ENCODE data around the gene PAPPA. TPM values are rescaled to one million over a fixed set of nuclear protein-coding genes. Genes with fewer than 3 reads are reported as not detected.

Gene PAPPA
- total RNA-seq, 2 experiments from 2014 or later = not detected

DNA sequence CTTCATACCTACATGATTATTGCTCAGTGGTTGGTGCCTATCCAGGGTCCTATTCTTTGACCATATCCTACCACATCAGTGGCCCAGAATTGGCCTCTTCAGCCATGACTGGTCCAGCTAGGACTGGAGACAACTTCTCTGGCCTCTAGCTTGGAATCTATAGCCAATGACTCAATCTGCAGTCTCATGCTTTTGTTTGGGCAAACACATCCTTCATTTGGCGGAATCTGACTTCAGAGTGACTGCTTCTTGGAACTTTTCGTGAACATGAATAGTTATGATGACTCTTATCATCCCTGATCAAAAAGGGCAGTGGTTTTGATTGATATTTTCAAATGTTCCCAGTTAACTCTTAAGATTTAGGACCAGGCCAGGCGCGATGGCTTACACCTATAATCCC is 134.1 kb downstream of the PAPPA start:
- Mint-ChIP-seq H3K9me3 (ENCODE audit: low read depth) (no peaks in the 10 kb centered on the region), H3K27me3 (peaks cover 2% of the 10 kb centered on the region), H3K27ac (no peak overlapping the region), H3K36me3 (ENCODE audit: low read depth) (no peaks in the 10 kb centered on the region), H3K4me3 (no peak overlapping the region), H3K4me1 (no peaks in the 10 kb centered on the region)
- DNase-seq = no peak
- intact Hi-C loops (cut with DNase I, micrococcal nuclease) = no loop called here
- ChIA-PET CTCF (no interaction called here), POLR2A (no interaction called here)
- no peak for ATAC-seq

- Mint-ChIP-seq H3K27me3 (peaks cover 2% of the 10 kb centered on the region), H3K9me3 (ENCODE audit: low read depth) (no peaks in the 10 kb centered on the region), H3K4me1 (no peaks in the 10 kb centered on the region), H3K4me3 (no peak overlapping the region), H3K36me3 (ENCODE audit: low read depth) (no peaks in the 10 kb centered on the region), H3K27ac (no peak overlapping the region)
- intact Hi-C loops (cut with DNase I, micrococcal nuclease) = no loop called here
- no peak for ATAC-seq
- DNase-seq = no peak
- POLR2A ChIA-PET = no interaction called here
- CTCF ChIA-PET = interaction anchor here (0.6 kb wide), 1 partner anchor 158 kb away, joined by 3 read pairs; no protein-coding TSS in a partner anchor
Observed at GRCh38 chr9:116288658-116289057, 135.1 kb downstream of the PAPPA start.

GRCh38 chr9:116297346-116297745 is 143.8 kb downstream of the PAPPA start:
- no peak overlapping the region for H3K4me3 Mint-ChIP-seq
- DNase-seq (no peak), ATAC-seq (no peak)
- H3K27me3 Mint-ChIP-seq = peaks cover 4% of the 10 kb centered on the region
- CTCF ChIA-PET = no interaction called here
- H3K4me1 Mint-ChIP-seq = no peaks in the 10 kb centered on the region
- H3K9me3 Mint-ChIP-seq (ENCODE audit: low read depth) = no peaks in the 10 kb centered on the region
- no peak overlapping the region for H3K27ac Mint-ChIP-seq
- intact Hi-C loops (cut with DNase I, micrococcal nuclease) = no loop called here
- POLR2A ChIA-PET = no interaction called here
- no peaks in the 10 kb centered on the region for H3K36me3 Mint-ChIP-seq (ENCODE audit: low read depth)

DNA sequence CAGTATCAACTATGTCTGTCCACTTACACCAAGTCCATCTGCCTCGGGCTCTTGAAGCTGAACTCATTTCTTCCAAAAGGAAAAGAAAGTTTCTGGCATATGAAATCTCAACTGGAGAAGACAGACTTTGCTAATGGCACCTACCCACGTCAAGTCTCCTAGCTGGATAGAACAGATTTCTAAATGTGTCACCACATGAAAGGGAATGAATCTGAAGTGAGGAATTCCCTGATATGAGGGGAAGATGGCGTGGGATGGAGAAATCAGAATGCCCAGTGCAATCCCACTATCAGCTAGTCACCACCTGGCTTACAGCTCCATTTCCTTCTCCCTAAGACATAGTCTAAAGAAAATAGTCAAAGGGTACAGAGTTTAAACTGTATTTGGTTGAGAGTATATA is 144.7 kb downstream of the PAPPA start:
- POLR2A ChIA-PET = no interaction called here
- intact Hi-C loops (cut with DNase I, micrococcal nuclease) = no loop called here
- ATAC-seq = no peak
- Mint-ChIP-seq H3K4me3 (no peak overlapping the region), H3K27me3 (peaks cover 4% of the 10 kb centered on the region), H3K9me3 (ENCODE audit: low read depth) (no peaks in the 10 kb centered on the region), H3K4me1 (no peaks in the 10 kb centered on the region), H3K36me3 (ENCODE audit: low read depth) (no peaks in the 10 kb centered on the region), H3K27ac (no peak overlapping the region)
- no peak for DNase-seq
- CTCF ChIA-PET = no interaction called here

GRCh38 chr9:116298878-116299391 is 145.3 kb downstream of the PAPPA start:
- no peaks in the 10 kb centered on the region for H3K36me3 Mint-ChIP-seq (ENCODE audit: low read depth)
- intact Hi-C loops (cut with DNase I, micrococcal nuclease) = no loop called here
- DNase-seq (no peak), ATAC-seq (no peak)
- no peaks in the 10 kb centered on the region for H3K9me3 Mint-ChIP-seq (ENCODE audit: low read depth)
- POLR2A ChIA-PET = no interaction called here
- H3K27me3 Mint-ChIP-seq = peaks cover 4% of the 10 kb centered on the region
- no peaks in the 10 kb centered on the region for H3K4me1 Mint-ChIP-seq
- CTCF ChIA-PET = interaction anchor here (0.6 kb wide), 1 partner anchor 121 kb away, joined by 3 read pairs; no protein-coding TSS in a partner anchor
- no peak overlapping the region for H3K27ac Mint-ChIP-seq
- no peak overlapping the region for H3K4me3 Mint-ChIP-seq

- H3K27me3 Mint-ChIP-seq = peaks cover 9% of the 10 kb centered on the region
- ATAC-seq = no peak
- no peak for DNase-seq
- intact Hi-C loops (cut with DNase I, micrococcal nuclease) = no loop called here
- H3K9me3 Mint-ChIP-seq (ENCODE audit: low read depth) = no peaks in the 10 kb centered on the region
- no peaks in the 10 kb centered on the region for H3K36me3 Mint-ChIP-seq (ENCODE audit: low read depth)
- no peaks in the 10 kb centered on the region for H3K4me1 Mint-ChIP-seq
- no peak overlapping the region for H3K27ac Mint-ChIP-seq
- POLR2A ChIA-PET = no interaction called here
- H3K4me3 Mint-ChIP-seq = no peak overlapping the region
- CTCF ChIA-PET = no interaction called here
Observed at GRCh38 chr9:116300360-116300870, 146.8 kb downstream of the PAPPA start.

GRCh38 chr9:116303270-116303669 is 149.7 kb downstream of the PAPPA start:
- ATAC-seq (no peak), DNase-seq (no peak)
- Mint-ChIP-seq H3K9me3 (ENCODE audit: low read depth) (no peaks in the 10 kb centered on the region), H3K4me3 (no peak overlapping the region), H3K36me3 (ENCODE audit: low read depth) (no peaks in the 10 kb centered on the region), H3K27me3 (peaks cover 6% of the 10 kb centered on the region), H3K4me1 (no peaks in the 10 kb centered on the region), H3K27ac (no peak overlapping the region)
- ChIA-PET POLR2A (no interaction called here), CTCF (interaction anchor here (0.6 kb wide), 1 partner anchor 447 kb away, joined by 3 read pairs; no protein-coding TSS in a partner anchor)
- intact Hi-C loops (cut with DNase I, micrococcal nuclease) = no loop called here

GRCh38 chr9:116303886-116304538 is 150.4 kb downstream of the PAPPA start:
- intact Hi-C loops (cut with DNase I, micrococcal nuclease) = no loop called here
- H3K36me3 Mint-ChIP-seq (ENCODE audit: low read depth) = no peaks in the 10 kb centered on the region
- no peak overlapping the region for H3K4me3 Mint-ChIP-seq
- peaks cover 6% of the 10 kb centered on the region for H3K27me3 Mint-ChIP-seq
- H3K27ac Mint-ChIP-seq = no peak overlapping the region
- H3K9me3 Mint-ChIP-seq (ENCODE audit: low read depth) = no peaks in the 10 kb centered on the region
- ChIA-PET CTCF (interaction anchor here (0.6 kb wide), 1 partner anchor 446 kb away, joined by 3 read pairs; no protein-coding TSS in a partner anchor), POLR2A (no interaction called here)
- ATAC-seq = no peak
- no peak for DNase-seq
- H3K4me1 Mint-ChIP-seq = no peaks in the 10 kb centered on the region

GRCh38 chr9:116304761-116305160 is 151.2 kb downstream of the PAPPA start:
- ChIA-PET CTCF (no interaction called here), POLR2A (interaction anchor here (0.6 kb wide), 1 partner anchor 304 kb away, joined by 3 read pairs; no protein-coding TSS in a partner anchor)
- no peaks in the 10 kb centered on the region for H3K36me3 Mint-ChIP-seq (ENCODE audit: low read depth)
- H3K27me3 Mint-ChIP-seq = peaks cover 6% of the 10 kb centered on the region
- no peak overlapping the region for H3K4me3 Mint-ChIP-seq
- H3K9me3 Mint-ChIP-seq (ENCODE audit: low read depth) = no peaks in the 10 kb centered on the region
- no peak overlapping the region for H3K27ac Mint-ChIP-seq
- DNase-seq = no peak
- intact Hi-C loops (cut with DNase I, micrococcal nuclease) = no loop called here
- no peaks in the 10 kb centered on the region for H3K4me1 Mint-ChIP-seq
- ATAC-seq = no peak

DNA sequence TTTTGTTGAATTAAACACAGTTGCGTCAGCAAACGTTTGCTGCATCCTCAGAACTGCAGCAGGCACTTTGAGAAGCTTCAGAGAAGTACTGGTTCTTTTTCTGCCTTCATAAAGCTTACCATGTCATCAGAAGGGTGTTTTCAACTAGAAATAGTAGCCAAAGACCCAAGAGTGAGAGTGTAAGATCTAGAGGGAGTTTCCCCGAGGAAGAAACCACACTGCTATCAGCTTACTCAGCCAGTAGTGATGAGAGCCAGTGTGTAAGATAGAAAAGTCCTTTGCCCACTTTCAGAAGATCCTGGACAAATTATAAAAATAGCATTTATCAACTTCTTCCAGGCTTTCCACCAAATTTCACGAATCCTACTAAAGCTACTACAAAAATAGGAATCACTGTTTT is 154.5 kb downstream of the PAPPA start:
- no peak overlapping the region for H3K27ac Mint-ChIP-seq
- no peaks in the 10 kb centered on the region for H3K4me1 Mint-ChIP-seq
- DNase-seq = no peak
- CTCF ChIA-PET = no interaction called here
- POLR2A ChIA-PET = no interaction called here
- intact Hi-C loops (cut with DNase I, micrococcal nuclease) = no loop called here
- H3K36me3 Mint-ChIP-seq (ENCODE audit: low read depth) = no peaks in the 10 kb centered on the region
- no peaks in the 10 kb centered on the region for H3K9me3 Mint-ChIP-seq (ENCODE audit: low read depth)
- ATAC-seq = no peak
- H3K4me3 Mint-ChIP-seq = no peak overlapping the region
- peaks cover 4% of the 10 kb centered on the region for H3K27me3 Mint-ChIP-seq

DNA sequence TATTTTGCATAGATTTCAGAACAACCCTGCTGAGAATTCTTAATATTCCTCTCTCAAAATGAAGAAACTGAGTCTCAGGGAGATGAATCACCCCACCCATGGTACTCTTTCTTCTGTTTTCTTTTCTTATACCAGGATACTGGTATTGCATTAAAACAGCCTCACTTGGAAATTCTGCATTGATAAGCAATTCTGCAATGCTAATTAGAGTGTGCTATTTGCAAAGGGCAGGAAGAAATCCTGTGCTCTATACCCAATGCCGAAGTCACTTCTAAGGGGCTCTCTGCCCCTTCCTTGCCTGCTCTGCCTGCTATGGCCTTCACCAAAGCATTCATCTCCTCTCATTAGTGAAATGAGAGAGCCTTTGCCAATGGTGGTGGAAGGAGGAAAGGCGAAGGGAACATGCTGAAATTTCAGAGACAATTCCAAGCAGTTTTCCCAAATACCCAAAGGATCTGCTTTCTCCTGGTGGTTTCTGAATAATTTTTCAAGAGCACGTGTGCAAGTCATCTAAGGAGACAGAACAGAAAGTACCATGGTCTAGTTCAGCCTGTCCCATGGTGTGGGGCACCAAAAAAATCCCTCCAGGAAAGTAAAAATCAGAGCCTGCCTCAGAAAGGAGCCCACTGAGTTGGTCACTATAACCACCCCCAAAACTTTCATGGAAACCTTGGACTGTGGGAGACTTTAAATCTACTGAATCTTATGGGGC is 156.5 kb downstream of the PAPPA start:
- DNase-seq (no peak), ATAC-seq (no peak)
- ChIA-PET CTCF (no interaction called here), POLR2A (interaction anchor here (0.6 kb wide), 1 partner anchor 881 kb away, joined by 9 read pairs; no protein-coding TSS in a partner anchor)
- Mint-ChIP-seq H3K36me3 (ENCODE audit: low read depth) (no peaks in the 10 kb centered on the region), H3K27ac (no peak overlapping the region), H3K4me3 (no peak overlapping the region), H3K27me3 (peaks cover 3% of the 10 kb centered on the region), H3K4me1 (no peaks in the 10 kb centered on the region), H3K9me3 (ENCODE audit: low read depth) (no peaks in the 10 kb centered on the region)
- intact Hi-C loops (cut with DNase I, micrococcal nuclease) = no loop called here

GRCh38 chr9:116312221-116312620 is 158.6 kb downstream of the PAPPA start:
- CTCF ChIA-PET = no interaction called here
- Mint-ChIP-seq H3K4me3 (no peak overlapping the region), H3K27me3 (no peaks in the 10 kb centered on the region), H3K36me3 (ENCODE audit: low read depth) (no peaks in the 10 kb centered on the region), H3K27ac (no peak overlapping the region), H3K9me3 (ENCODE audit: low read depth) (no peaks in the 10 kb centered on the region), H3K4me1 (no peaks in the 10 kb centered on the region)
- POLR2A ChIA-PET = no interaction called here
- DNase-seq (no peak), ATAC-seq (no peak)
- intact Hi-C loops (cut with DNase I, micrococcal nuclease) = no loop called here
